Gastroesophageal sphincter (tissue), 4 donors: Measurements from ENCODE around the gene AKAP13. TPM values are rescaled to one million over a fixed set of nuclear protein-coding genes. Genes with fewer than 3 reads are reported as not detected.

ENCODE experiments used
- ATAC-seq: fragments of 150-250 bp; one replicate; pipeline ENCODE4 v1.9.1; 2016; ENCODE audit warnings: mild to moderate bottlenecking, moderate library complexity
- H3K27ac ChIP-seq, 4 donors: fragments of 200-600 bp; sonication (generic) in 3 of 4; 1 replicate in 3 of 4; 2 replicates in 1 of 4; pipeline ENCODE4 v1.5.1; 2016 to 2019
- H3K27me3 ChIP-seq: fragments of 200-600 bp; sonication (generic); one replicate; pipeline ENCODE4 v1.5.1; 2019
- H3K36me3 ChIP-seq, 2 donors: fragments of 200-600 bp; sonication (generic); one replicate each; pipeline ENCODE4 v1.5.1; 2019; ENCODE audit warnings: control low read depth in 1 of 2
- H3K4me1 ChIP-seq, 3 donors: fragments of 200-600 bp; sonication (generic); 1 replicate in 2 of 3; 2 replicates in 1 of 3; pipeline ENCODE4 v1.5.1; 2016 to 2019; ENCODE audit warnings: control low read depth in 2 of 3
- H3K4me3 ChIP-seq, 2 donors: fragments of 200-600 bp; sonication (generic); one replicate each; pipeline ENCODE4 v1.5.1; 2019; ENCODE audit warnings: mild to moderate bottlenecking in 1 of 2, moderate library complexity in 1 of 2
- H3K9me3 ChIP-seq, 3 donors: fragments of 200-600 bp; sonication (generic); one replicate each; pipeline ENCODE4 v1.5.1; 2017 to 2019; ENCODE audit warnings: control low read depth in 2 of 3
- EP300 ChIP-seq: sonication (generic); formaldehyde crosslinking; IDR thresholded peaks from one replicate; pipeline ENCODE4 v1.6.1; 2017; ENCODE audit warnings: antibody characterized with exemption, mild to moderate bottlenecking
- POLR2A ChIP-seq, 2 donors: fragments of 450-650 bp; IDR thresholded peaks; one replicate each; pipeline ENCODE4 v1.6.1; 2017; ENCODE audit warnings: antibody characterized with exemption in 2 of 2, mild to moderate bottlenecking in 2 of 2, moderate library complexity in 1 of 2
- POLR2AphosphoS5 ChIP-seq: sonication (generic); formaldehyde crosslinking; IDR thresholded peaks from one replicate; pipeline ENCODE4 v1.6.1; 2017; ENCODE audit warnings: antibody characterized with exemption
- WGBS, 2 donors: methylation state at CpG; one replicate each; pipeline ENCODE4 v1.1.5; 2018; ENCODE audit warnings: low coverage in 1 of 2; 5-methylcytosine and 5-hydroxymethylcytosine counted together
- total RNA-seq, 4 donors: library from RNA; depleted of rRNA; stranded (reverse); fragments of >200 nt; gene quantifications; one replicate each; pipeline ENCODE4 v1.1.0, GENCODE V29; 2016
- TF ChIP-seq, protein P1 (sequence below), 4 experiments: fragments of 200-600 bp in 2 of 4; fragments of 450-650 bp in 2 of 4; sonication (generic) in 1 of 4; IDR thresholded peaks; one replicate each; pipeline ENCODE4 v1.5.1; 2017 to 2019; ENCODE audit warnings: antibody characterized with exemption in 4 of 4, mild to moderate bottlenecking in 2 of 4, moderate library complexity in 2 of 4

AKAP13 gene
- total RNA-seq, 4 donors from 2014 or later: 196 to 252 (median 215) TPM

GRCh38 chr15:85630311-85630710 lies 249.9 kb downstream of the AKAP13 start:
- WGBS, 2 donors: 80 to 90% methylated on average over 4 of the region's 4 CpGs
- peaks cover 9 to 92% (median 27%) of the 10 kb centered on the region in 3 donors for H3K4me1 ChIP-seq
- ATAC-seq: no peak

GRCh38 chr15:85631018-85631417 lies 250.6 kb downstream of the AKAP13 start:
- TF ChIP-seq EP300 (no peak), POLR2A (IDR thresholded peaks at IDR 0.05) (no peak), POLR2AphosphoS5 (no peak)
- TF ChIP-seq, protein P1, sequence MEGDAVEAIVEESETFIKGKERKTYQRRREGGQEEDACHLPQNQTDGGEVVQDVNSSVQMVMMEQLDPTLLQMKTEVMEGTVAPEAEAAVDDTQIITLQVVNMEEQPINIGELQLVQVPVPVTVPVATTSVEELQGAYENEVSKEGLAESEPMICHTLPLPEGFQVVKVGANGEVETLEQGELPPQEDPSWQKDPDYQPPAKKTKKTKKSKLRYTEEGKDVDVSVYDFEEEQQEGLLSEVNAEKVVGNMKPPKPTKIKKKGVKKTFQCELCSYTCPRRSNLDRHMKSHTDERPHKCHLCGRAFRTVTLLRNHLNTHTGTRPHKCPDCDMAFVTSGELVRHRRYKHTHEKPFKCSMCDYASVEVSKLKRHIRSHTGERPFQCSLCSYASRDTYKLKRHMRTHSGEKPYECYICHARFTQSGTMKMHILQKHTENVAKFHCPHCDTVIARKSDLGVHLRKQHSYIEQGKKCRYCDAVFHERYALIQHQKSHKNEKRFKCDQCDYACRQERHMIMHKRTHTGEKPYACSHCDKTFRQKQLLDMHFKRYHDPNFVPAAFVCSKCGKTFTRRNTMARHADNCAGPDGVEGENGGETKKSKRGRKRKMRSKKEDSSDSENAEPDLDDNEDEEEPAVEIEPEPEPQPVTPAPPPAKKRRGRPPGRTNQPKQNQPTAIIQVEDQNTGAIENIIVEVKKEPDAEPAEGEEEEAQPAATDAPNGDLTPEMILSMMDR (IDR thresholded peaks at IDR 0.05): no peak
- WGBS, 2 donors: 53 to 69% methylated on average over 2 of the region's 2 CpGs
- no peaks in the 10 kb centered on the region for H3K27me3 ChIP-seq
- H3K9me3 ChIP-seq: no peaks in the 10 kb centered on the region
- H3K4me3 ChIP-seq: no peak overlapping the region
- no peak for ATAC-seq
- H3K4me1 ChIP-seq: peaks cover 3 to 87% (median 20%) of the 10 kb centered on the region in 3 donors
- H3K36me3 ChIP-seq: no peaks in the 10 kb centered on the region
- peak overlapping the region in 1 of 4 donors; percentile 52 for H3K27ac ChIP-seq

More at GRCh38 chr15:85630311-85630710, 249.9 kb downstream of the AKAP13 start:
- Histone ChIP-seq H3K4me3 (no peak overlapping the region), H3K9me3 (no peaks in the 10 kb centered on the region), H3K27me3 (no peaks in the 10 kb centered on the region), H3K27ac (peak overlapping the region in 2 of 4 donors; percentile 19 to 52), H3K36me3 (no peaks in the 10 kb centered on the region)
- no peak for TF ChIP-seq EP300
- no peak for TF ChIP-seq POLR2AphosphoS5
- no peak for TF ChIP-seq POLR2A (IDR thresholded peaks at IDR 0.05)
- TF ChIP-seq, protein P1 (IDR thresholded peaks at IDR 0.05): no peak

DNA sequence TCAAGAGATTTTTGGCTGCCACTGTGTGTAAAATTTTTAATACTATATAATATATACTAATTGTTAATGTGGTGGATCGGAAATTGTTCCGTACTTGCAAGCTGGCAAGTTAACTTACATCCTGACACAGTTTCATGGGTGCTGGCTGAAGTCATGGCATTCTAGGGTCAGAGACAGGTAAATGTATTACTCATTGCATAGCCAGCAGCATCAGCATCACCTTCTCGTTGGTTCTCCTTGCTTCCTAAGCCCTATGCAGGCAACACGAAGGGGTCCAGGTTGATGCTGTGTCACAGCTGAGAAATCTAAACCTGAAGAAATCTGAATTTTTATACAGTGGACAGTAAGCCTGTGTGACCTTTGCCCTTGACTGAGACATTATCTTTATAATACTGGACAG lies 251.6 kb downstream of the AKAP13 start:
- no peak for ATAC-seq
- Histone ChIP-seq H3K4me3 (no peak overlapping the region), H3K27ac (peak overlapping the region in 3 of 4 donors; percentile 13 to 52 (median 34)), H3K27me3 (no peaks in the 10 kb centered on the region), H3K36me3 (no peaks in the 10 kb centered on the region), H3K4me1 (peaks cover 2 to 85% (median 23%) of the 10 kb centered on the region in 3 donors), H3K9me3 (no peaks in the 10 kb centered on the region)
- TF ChIP-seq POLR2AphosphoS5 (no peak), POLR2A (IDR thresholded peaks at IDR 0.05) (no peak), EP300 (no peak)
- TF ChIP-seq, protein P1 (IDR thresholded peaks at IDR 0.05): no peak
- WGBS, 2 donors: 60 to 80% methylated on average over 3 to 4 of the region's 4 CpGs

- H3K9me3 ChIP-seq: no peaks in the 10 kb centered on the region
- H3K36me3 ChIP-seq: no peaks in the 10 kb centered on the region
- H3K4me3 ChIP-seq: no peak overlapping the region
- ATAC-seq: no peak
- H3K4me1 ChIP-seq: peaks cover 0 to 80% (median 22%) of the 10 kb centered on the region in 3 donors
- TF ChIP-seq POLR2A (IDR thresholded peaks at IDR 0.05) (no peak), POLR2AphosphoS5 (no peak), EP300 (no peak)
- TF ChIP-seq, protein P1 (IDR thresholded peaks at IDR 0.05): no peak
- H3K27me3 ChIP-seq: no peaks in the 10 kb centered on the region
- peak overlapping the region in 1 of 4 donors; percentile 12 for H3K27ac ChIP-seq
Observed at GRCh38 chr15:85633859-85634258, 253.5 kb downstream of the AKAP13 start.

- H3K36me3 ChIP-seq: peaks cover 0 to 12% of the 10 kb centered on the region in 2 donors
- TF ChIP-seq POLR2AphosphoS5 (no peak), POLR2A (IDR thresholded peaks at IDR 0.05) (no peak), EP300 (no peak)
- TF ChIP-seq, protein P1 (IDR thresholded peaks at IDR 0.05): no peak
- no peaks in the 10 kb centered on the region for H3K27me3 ChIP-seq
- no peak overlapping the region for H3K4me3 ChIP-seq
- WGBS, 2 donors: 60 to 73% methylated on average over 1 to 2 of the region's 4 CpGs
- H3K4me1 ChIP-seq: peaks cover 6 to 80% (median 23%) of the 10 kb centered on the region in 3 donors
- peak overlapping the region in 2 of 4 donors; percentile 9 to 20 for H3K27ac ChIP-seq
- H3K9me3 ChIP-seq: no peaks in the 10 kb centered on the region
- no peak for ATAC-seq
Observed at GRCh38 chr15:85636351-85636750, 255.9 kb downstream of the AKAP13 start.
